Thoracic aorta (tissue), 2 donors: ENCODE data around the gene PLPP7. TPM values are rescaled to one million over a fixed set of nuclear protein-coding genes. Genes with fewer than 3 reads are reported as not detected.

ENCODE experiments used
- ATAC-seq: fragments of 150-250 bp; one replicate; pipeline ENCODE4 v1.8.0; 2017; ENCODE audit warnings: low read depth; ENCODE audit not compliant: insufficient number of reproducible peaks, low FRiP score
- DNase-seq: peaks from one replicate; pipeline ENCODE4 v3.0.0-alpha.2; 2020; ENCODE audit warnings: low spot score
- H3K27ac ChIP-seq, 2 donors: fragments of 200-600 bp; sonication (generic); 1 replicate in 1 of 2; 2 replicates in 1 of 2; pipeline ENCODE4 v1.5.1; 2016; ENCODE audit warnings: mild to moderate bottlenecking in 2 of 2, moderate library complexity in 2 of 2
- H3K27me3 ChIP-seq: fragments of 200-600 bp; sonication (generic); replicated peaks from 2 replicates; pipeline ENCODE4 v1.6.0; 2016; ENCODE audit warnings: mild to moderate bottlenecking; ENCODE audit not compliant: insufficient read depth
- H3K36me3 ChIP-seq: fragments of 200-600 bp; sonication (generic); one replicate; pipeline ENCODE4 v1.5.1; 2016
- H3K4me1 ChIP-seq, 2 donors: fragments of 200-600 bp; sonication (generic); 1 replicate in 1 of 2; 2 replicates in 1 of 2; pipeline versions ENCODE4 v1.5.1 to v1.6.0; 2016; ENCODE audit warnings: low read depth in 2 of 2, mild to moderate bottlenecking in 1 of 2; ENCODE audit not compliant: control insufficient read depth in 1 of 2
- H3K4me3 ChIP-seq: fragments of 200-600 bp; sonication (generic); 2 replicates; pipeline ENCODE4 v1.5.1; 2016; ENCODE audit warnings: mild to moderate bottlenecking
- H3K9me3 ChIP-seq: fragments of 200-600 bp; sonication (generic); 2 replicates; pipeline ENCODE4 v1.5.1; 2016
- total RNA-seq, 2 donors: library from RNA; depleted of rRNA; stranded (reverse); fragments of >200 nt; gene quantifications; one replicate each; pipeline versions ENCODE4 v1.1.0 to v1.2.3, GENCODE V29; 2016
- TF ChIP-seq, protein P1 (sequence below): fragments of 200-600 bp; sonication (generic); IDR thresholded peaks from one replicate; pipeline ENCODE4 v1.5.1; 2019; ENCODE audit warnings: antibody characterized with exemption

Gene PLPP7
- total RNA-seq, 2 donors from 2014 or later, result 14.2 to 29.0 TPM

- Histone ChIP-seq H3K36me3 (no peaks in the 10 kb centered on the region), H3K27me3 (no peaks in the 10 kb centered on the region), H3K4me1 (no peaks in the 10 kb centered on the region), H3K4me3 (no peak overlapping the region), H3K9me3 (no peaks in the 10 kb centered on the region), H3K27ac (no peak overlapping the region)
- ATAC-seq (no peak), DNase-seq (no peak)
- TF ChIP-seq, protein P1, sequence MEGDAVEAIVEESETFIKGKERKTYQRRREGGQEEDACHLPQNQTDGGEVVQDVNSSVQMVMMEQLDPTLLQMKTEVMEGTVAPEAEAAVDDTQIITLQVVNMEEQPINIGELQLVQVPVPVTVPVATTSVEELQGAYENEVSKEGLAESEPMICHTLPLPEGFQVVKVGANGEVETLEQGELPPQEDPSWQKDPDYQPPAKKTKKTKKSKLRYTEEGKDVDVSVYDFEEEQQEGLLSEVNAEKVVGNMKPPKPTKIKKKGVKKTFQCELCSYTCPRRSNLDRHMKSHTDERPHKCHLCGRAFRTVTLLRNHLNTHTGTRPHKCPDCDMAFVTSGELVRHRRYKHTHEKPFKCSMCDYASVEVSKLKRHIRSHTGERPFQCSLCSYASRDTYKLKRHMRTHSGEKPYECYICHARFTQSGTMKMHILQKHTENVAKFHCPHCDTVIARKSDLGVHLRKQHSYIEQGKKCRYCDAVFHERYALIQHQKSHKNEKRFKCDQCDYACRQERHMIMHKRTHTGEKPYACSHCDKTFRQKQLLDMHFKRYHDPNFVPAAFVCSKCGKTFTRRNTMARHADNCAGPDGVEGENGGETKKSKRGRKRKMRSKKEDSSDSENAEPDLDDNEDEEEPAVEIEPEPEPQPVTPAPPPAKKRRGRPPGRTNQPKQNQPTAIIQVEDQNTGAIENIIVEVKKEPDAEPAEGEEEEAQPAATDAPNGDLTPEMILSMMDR, result no peak
Observed at GRCh38 chr9:131306397-131307004, 17.0 kb downstream of the PLPP7 start.

- Histone ChIP-seq H3K27me3 (no peaks in the 10 kb centered on the region), H3K4me1 (no peaks in the 10 kb centered on the region), H3K4me3 (no peak overlapping the region), H3K27ac (no peak overlapping the region), H3K9me3 (no peaks in the 10 kb centered on the region), H3K36me3 (no peaks in the 10 kb centered on the region)
- no peak for ATAC-seq
- TF ChIP-seq, protein P1, result no peak
- DNase-seq, result no peak
Observed at GRCh38 chr9:131307974-131308373, 18.5 kb downstream of the PLPP7 start.

GRCh38 chr9:131308452-131308851 lies 18.9 kb downstream of the PLPP7 start:
- Histone ChIP-seq H3K27ac (no peak overlapping the region), H3K36me3 (no peaks in the 10 kb centered on the region), H3K4me3 (no peak overlapping the region), H3K4me1 (no peaks in the 10 kb centered on the region), H3K9me3 (no peaks in the 10 kb centered on the region), H3K27me3 (no peaks in the 10 kb centered on the region)
- TF ChIP-seq, protein P1, result no peak
- no peak for DNase-seq
- no peak for ATAC-seq

- ATAC-seq, result no peak
- Histone ChIP-seq H3K9me3 (no peaks in the 10 kb centered on the region), H3K4me1 (no peaks in the 10 kb centered on the region), H3K36me3 (no peaks in the 10 kb centered on the region), H3K4me3 (no peak overlapping the region), H3K27me3 (no peaks in the 10 kb centered on the region), H3K27ac (no peak overlapping the region)
- TF ChIP-seq, protein P1, result no peak
- no peak for DNase-seq
Observed at GRCh38 chr9:131308906-131309529, 19.5 kb downstream of the PLPP7 start.

DNA sequence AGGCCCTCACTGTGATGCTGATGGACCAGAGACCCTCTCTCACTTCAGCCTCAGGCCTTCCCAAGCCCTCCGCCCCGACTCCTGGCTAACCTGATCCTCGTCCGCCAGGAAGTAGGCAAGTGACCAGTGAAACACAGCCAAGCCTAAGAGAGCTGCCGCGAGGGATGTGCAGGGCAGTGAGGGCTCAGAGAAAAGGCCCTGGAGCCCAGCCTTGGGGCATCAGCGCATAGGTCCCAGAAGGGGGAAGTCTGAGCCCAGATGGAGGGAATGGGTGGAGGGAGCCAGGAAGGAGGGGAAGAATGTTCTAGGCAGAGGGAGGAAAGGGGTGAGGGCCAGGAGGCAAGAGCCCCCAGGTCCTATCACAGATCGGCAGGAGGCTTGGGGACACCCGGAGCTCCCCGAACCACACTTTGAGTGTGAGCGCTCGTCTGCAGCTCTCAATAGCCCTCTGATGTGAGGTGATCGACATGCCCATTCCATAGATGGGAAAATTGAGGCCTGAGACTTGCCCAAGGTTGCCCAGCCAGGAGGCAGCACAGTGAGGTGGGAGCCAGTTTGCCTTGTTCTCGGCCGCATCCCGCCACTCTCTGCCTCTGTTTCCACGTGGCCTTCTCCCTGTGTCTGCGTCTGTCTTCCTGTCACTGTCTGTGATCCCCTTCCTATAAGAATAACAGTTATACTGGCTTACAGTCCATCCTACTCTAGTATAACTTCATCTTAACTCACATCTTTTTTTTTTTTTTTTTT lies 20.2 kb downstream of the PLPP7 start:
- H3K27me3 ChIP-seq, result no peaks in the 10 kb centered on the region
- no peaks in the 10 kb centered on the region for H3K4me1 ChIP-seq
- no peak overlapping the region for H3K27ac ChIP-seq
- no peaks in the 10 kb centered on the region for H3K36me3 ChIP-seq
- no peaks in the 10 kb centered on the region for H3K9me3 ChIP-seq
- TF ChIP-seq, protein P1, result no peak
- ATAC-seq, result no peak
- no peak for DNase-seq
- no peak overlapping the region for H3K4me3 ChIP-seq
